Measurements from ENCODE around the gene PYGO1. TPM values are rescaled to one million over a fixed set of nuclear protein-coding genes. Genes with fewer than 3 reads are reported as not detected.

The PYGO1 gene
- total RNA-seq, 1 donor from 2014 or later, result 4.4 TPM

- intact Hi-C loops (cut with DNase I), result no loop called here
- no peak overlapping the region for H3K27ac ChIP-seq
- no peak overlapping the region for H3K4me3 ChIP-seq
- DNase-seq (ENCODE audit: extremely low spot score in 2 of 2), result no peak
- peaks cover 3% of the 10 kb centered on the region for H3K9me3 ChIP-seq
- no peaks in the 10 kb centered on the region for H3K4me1 ChIP-seq
- H3K27me3 ChIP-seq, result no peaks in the 10 kb centered on the region
- H3K36me3 ChIP-seq, result no peaks in the 10 kb centered on the region
- no peak for TF ChIP-seq POLR2A (IDR thresholded peaks at IDR 0.05)
- TF ChIP-seq CTCF (IDR thresholded peaks at IDR 0.05), result no peak
- TF ChIP-seq POLR2AphosphoS5 (IDR thresholded peaks at IDR 0.05; ENCODE audit: insufficient read depth in 1 of 2, low read depth in 1 of 2), result no peak
Observed at GRCh38 chr15:55552926-55553325, 35.2 kb downstream of the PYGO1 start.

DNA sequence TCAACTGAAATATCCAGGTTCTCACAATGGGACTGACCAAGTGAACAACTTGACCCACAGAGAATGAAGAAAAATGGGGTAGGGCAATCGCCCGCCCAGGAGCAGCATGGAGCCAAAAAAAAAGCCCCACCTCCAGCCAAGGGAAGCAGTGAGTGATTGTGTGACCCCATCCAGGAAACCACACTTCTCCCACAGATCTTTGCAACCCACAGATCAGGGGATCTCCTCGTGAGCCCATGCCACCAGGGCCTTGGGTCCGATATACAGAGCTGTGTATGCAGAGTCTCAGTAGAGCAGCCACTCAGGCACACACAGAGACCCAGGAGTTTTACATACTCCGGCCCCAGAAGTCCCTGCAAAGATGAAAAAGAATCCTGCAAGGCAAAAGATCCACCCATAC lies 35.7 kb downstream of the PYGO1 start:
- no peak for DNase-seq (ENCODE audit: extremely low spot score in 2 of 2)
- intact Hi-C loops (cut with DNase I), result no loop called here
- Histone ChIP-seq H3K27me3 (no peaks in the 10 kb centered on the region), H3K36me3 (no peaks in the 10 kb centered on the region), H3K4me3 (no peak overlapping the region), H3K27ac (no peak overlapping the region), H3K4me1 (no peaks in the 10 kb centered on the region), H3K9me3 (peaks cover 3% of the 10 kb centered on the region)
- no peak for TF ChIP-seq POLR2AphosphoS5 (IDR thresholded peaks at IDR 0.05; ENCODE audit: insufficient read depth in 1 of 2, low read depth in 1 of 2)
- no peak for TF ChIP-seq POLR2A (IDR thresholded peaks at IDR 0.05)
- no peak for TF ChIP-seq CTCF (IDR thresholded peaks at IDR 0.05)

- intact Hi-C loops (cut with DNase I), result no loop called here
- Histone ChIP-seq H3K4me1 (no peaks in the 10 kb centered on the region), H3K4me3 (no peak overlapping the region), H3K27me3 (no peaks in the 10 kb centered on the region), H3K36me3 (no peaks in the 10 kb centered on the region), H3K27ac (no peak overlapping the region), H3K9me3 (no peaks in the 10 kb centered on the region)
- no peak for TF ChIP-seq POLR2A (IDR thresholded peaks at IDR 0.05)
- no peak for TF ChIP-seq CTCF (IDR thresholded peaks at IDR 0.05)
- no peak for TF ChIP-seq POLR2AphosphoS5 (IDR thresholded peaks at IDR 0.05; ENCODE audit: insufficient read depth in 1 of 2, low read depth in 1 of 2)
- no peak for DNase-seq (ENCODE audit: extremely low spot score in 2 of 2)
Observed at GRCh38 chr15:55549305-55549704, 38.8 kb downstream of the PYGO1 start.

DNA sequence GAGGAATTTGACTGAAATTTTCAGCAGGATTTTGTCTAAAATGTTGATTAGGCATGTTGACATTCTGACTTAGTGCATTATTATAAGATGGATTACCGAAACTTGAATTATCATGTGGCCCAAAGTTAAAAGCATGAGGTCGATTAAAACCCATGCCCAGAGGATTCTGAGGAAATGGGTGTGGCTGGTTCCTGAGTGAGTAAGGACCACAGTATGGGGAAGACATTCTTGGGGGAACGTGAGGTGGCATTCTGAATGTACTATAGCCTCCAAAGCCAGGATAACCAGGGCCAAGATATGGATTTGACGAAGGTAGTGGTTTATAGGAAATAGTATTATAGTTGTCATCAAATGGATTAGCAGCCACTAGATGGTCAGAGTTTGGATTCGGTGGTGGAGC lies 41.4 kb downstream of the PYGO1 start:
- Histone ChIP-seq H3K36me3 (no peaks in the 10 kb centered on the region), H3K27ac (no peak overlapping the region), H3K27me3 (no peaks in the 10 kb centered on the region), H3K4me3 (no peak overlapping the region), H3K9me3 (no peaks in the 10 kb centered on the region), H3K4me1 (no peaks in the 10 kb centered on the region)
- DNase-seq (ENCODE audit: extremely low spot score in 2 of 2), result no peak
- TF ChIP-seq POLR2AphosphoS5 (IDR thresholded peaks at IDR 0.05; ENCODE audit: insufficient read depth in 1 of 2, low read depth in 1 of 2), result no peak
- no peak for TF ChIP-seq CTCF (IDR thresholded peaks at IDR 0.05)
- intact Hi-C loops (cut with DNase I), result no loop called here

GRCh38 chr15:55535436-55535835 lies 52.7 kb downstream of the PYGO1 start:
- intact Hi-C loops (cut with DNase I), result no loop called here
- Histone ChIP-seq H3K4me3 (no peak overlapping the region), H3K27me3 (no peaks in the 10 kb centered on the region), H3K36me3 (no peaks in the 10 kb centered on the region), H3K9me3 (no peaks in the 10 kb centered on the region), H3K27ac (no peak overlapping the region), H3K4me1 (no peaks in the 10 kb centered on the region)
- no peak for DNase-seq (ENCODE audit: extremely low spot score in 2 of 2)
- TF ChIP-seq POLR2A (IDR thresholded peaks at IDR 0.05) (no peak), POLR2AphosphoS5 (IDR thresholded peaks at IDR 0.05; ENCODE audit: insufficient read depth in 1 of 2, low read depth in 1 of 2) (no peak), CTCF (IDR thresholded peaks at IDR 0.05) (no peak)
